ENCODE data around the gene FAM131B. TPM values are rescaled to one million over a fixed set of nuclear protein-coding genes. Genes with fewer than 3 reads are reported as not detected.

The FAM131B gene
- total RNA-seq, 1 donor from 2014 or later, result 111 TPM

- Mint-ChIP-seq H3K36me3 (ENCODE audit: unreplicated experiment) (peaks cover 8% of the 10 kb centered on the region), H3K27ac (ENCODE audit: unreplicated experiment) (no peak overlapping the region), H3K4me1 (ENCODE audit: low read depth, unreplicated experiment) (peaks cover 13% of the 10 kb centered on the region), H3K9me3 (ENCODE audit: unreplicated experiment) (peaks cover 9% of the 10 kb centered on the region), H3K4me3 (ENCODE audit: unreplicated experiment) (no peak overlapping the region), H3K27me3 (ENCODE audit: unreplicated experiment) (peaks cover 5% of the 10 kb centered on the region)
- TF ChIP-seq, protein P1, sequence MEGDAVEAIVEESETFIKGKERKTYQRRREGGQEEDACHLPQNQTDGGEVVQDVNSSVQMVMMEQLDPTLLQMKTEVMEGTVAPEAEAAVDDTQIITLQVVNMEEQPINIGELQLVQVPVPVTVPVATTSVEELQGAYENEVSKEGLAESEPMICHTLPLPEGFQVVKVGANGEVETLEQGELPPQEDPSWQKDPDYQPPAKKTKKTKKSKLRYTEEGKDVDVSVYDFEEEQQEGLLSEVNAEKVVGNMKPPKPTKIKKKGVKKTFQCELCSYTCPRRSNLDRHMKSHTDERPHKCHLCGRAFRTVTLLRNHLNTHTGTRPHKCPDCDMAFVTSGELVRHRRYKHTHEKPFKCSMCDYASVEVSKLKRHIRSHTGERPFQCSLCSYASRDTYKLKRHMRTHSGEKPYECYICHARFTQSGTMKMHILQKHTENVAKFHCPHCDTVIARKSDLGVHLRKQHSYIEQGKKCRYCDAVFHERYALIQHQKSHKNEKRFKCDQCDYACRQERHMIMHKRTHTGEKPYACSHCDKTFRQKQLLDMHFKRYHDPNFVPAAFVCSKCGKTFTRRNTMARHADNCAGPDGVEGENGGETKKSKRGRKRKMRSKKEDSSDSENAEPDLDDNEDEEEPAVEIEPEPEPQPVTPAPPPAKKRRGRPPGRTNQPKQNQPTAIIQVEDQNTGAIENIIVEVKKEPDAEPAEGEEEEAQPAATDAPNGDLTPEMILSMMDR (IDR thresholded peaks at IDR 0.05; ENCODE audit: partially characterized antibody, unreplicated experiment), result no peak
- no peak for DNase-seq
These were observed 16.5 kb downstream of the FAM131B start for GRCh38 chr7:143346018-143346417.

GRCh38 chr7:143345428-143345900 lies 17.0 kb downstream of the FAM131B start:
- no peak overlapping the region for H3K27ac Mint-ChIP-seq (ENCODE audit: unreplicated experiment)
- peak; percentile 77 for DNase-seq
- TF ChIP-seq, protein P1 (IDR thresholded peaks at IDR 0.05; ENCODE audit: partially characterized antibody, unreplicated experiment), result peak; percentile 27
- peaks cover 9% of the 10 kb centered on the region for H3K9me3 Mint-ChIP-seq (ENCODE audit: unreplicated experiment)
- peak overlapping the region; percentile 85 for H3K4me3 Mint-ChIP-seq (ENCODE audit: unreplicated experiment)
- peaks cover 5% of the 10 kb centered on the region for H3K27me3 Mint-ChIP-seq (ENCODE audit: unreplicated experiment)
- H3K4me1 Mint-ChIP-seq (ENCODE audit: low read depth, unreplicated experiment), result peaks cover 12% of the 10 kb centered on the region
- H3K36me3 Mint-ChIP-seq (ENCODE audit: unreplicated experiment), result peaks cover 8% of the 10 kb centered on the region

DNA sequence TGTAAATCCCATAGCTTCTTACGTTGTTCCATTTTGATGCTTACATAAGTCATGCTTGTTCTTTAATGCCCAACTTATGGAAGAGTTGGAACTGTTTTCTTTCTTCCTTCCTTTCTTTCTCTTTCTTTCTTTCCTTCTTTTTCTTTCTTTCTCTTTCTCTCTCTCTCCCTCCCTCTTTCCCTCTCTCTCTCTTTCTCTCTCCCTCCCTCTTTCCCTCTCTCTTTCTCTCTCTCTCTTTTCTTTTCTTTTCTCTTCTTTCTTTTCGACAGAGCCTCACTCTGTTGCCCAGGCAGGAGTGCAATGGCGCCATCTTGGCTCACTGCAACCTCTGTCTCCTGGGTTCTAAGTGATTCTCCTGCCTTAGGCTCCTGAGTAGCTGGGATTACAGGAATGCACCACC lies 18.9 kb downstream of the FAM131B start:
- Mint-ChIP-seq H3K36me3 (ENCODE audit: unreplicated experiment) (peaks cover 8% of the 10 kb centered on the region), H3K4me3 (ENCODE audit: unreplicated experiment) (no peak overlapping the region), H3K27me3 (ENCODE audit: unreplicated experiment) (no peaks in the 10 kb centered on the region), H3K9me3 (ENCODE audit: unreplicated experiment) (no peaks in the 10 kb centered on the region), H3K27ac (ENCODE audit: unreplicated experiment) (no peak overlapping the region), H3K4me1 (ENCODE audit: low read depth, unreplicated experiment) (peaks cover 3% of the 10 kb centered on the region)
- DNase-seq, result no peak
- TF ChIP-seq, protein P1 (IDR thresholded peaks at IDR 0.05; ENCODE audit: partially characterized antibody, unreplicated experiment), result no peak

- TF ChIP-seq, protein P1 (IDR thresholded peaks at IDR 0.05; ENCODE audit: partially characterized antibody, unreplicated experiment), result no peak
These were observed 20.7 kb downstream of the FAM131B start for GRCh38 chr7:143341842-143342241.

DNA sequence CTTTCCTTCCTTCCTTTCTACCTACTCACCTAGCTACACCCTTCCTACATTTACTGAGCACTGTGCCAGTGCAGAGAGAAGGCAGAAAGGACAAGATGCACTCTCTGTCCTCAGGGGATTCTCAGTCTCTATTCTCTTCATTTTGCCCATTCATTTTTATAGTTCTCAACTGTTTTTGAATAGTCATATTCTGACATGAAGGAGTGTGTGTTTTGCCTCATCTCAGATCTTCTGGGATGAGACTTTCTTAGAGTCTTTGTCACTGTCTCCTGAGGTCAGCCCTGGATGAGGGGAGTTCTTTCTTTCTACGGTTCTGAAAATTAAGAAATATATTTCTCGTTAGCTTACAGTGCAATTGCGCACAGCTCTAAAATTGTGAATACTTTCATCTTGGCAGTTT lies 25.3 kb downstream of the FAM131B start:
- H3K4me3 Mint-ChIP-seq (ENCODE audit: unreplicated experiment), result no peak overlapping the region
- TF ChIP-seq, protein P1 (IDR thresholded peaks at IDR 0.05; ENCODE audit: partially characterized antibody, unreplicated experiment), result no peak

More at GRCh38 chr7:143341842-143342241, 20.7 kb downstream of the FAM131B start:
- no peak overlapping the region for H3K27ac Mint-ChIP-seq (ENCODE audit: unreplicated experiment)
- H3K4me3 Mint-ChIP-seq (ENCODE audit: unreplicated experiment), result no peak overlapping the region
- DNase-seq, result no peak
- H3K9me3 Mint-ChIP-seq (ENCODE audit: unreplicated experiment), result no peaks in the 10 kb centered on the region
- peaks cover 3% of the 10 kb centered on the region for H3K4me1 Mint-ChIP-seq (ENCODE audit: low read depth, unreplicated experiment)
- H3K27me3 Mint-ChIP-seq (ENCODE audit: unreplicated experiment), result no peaks in the 10 kb centered on the region
- peaks cover 2% of the 10 kb centered on the region for H3K36me3 Mint-ChIP-seq (ENCODE audit: unreplicated experiment)

More for the DNA sequence above, 25.3 kb downstream of the FAM131B start:
- no peak for DNase-seq
- no peaks in the 10 kb centered on the region for H3K36me3 Mint-ChIP-seq (ENCODE audit: unreplicated experiment)
- H3K27me3 Mint-ChIP-seq (ENCODE audit: unreplicated experiment), result no peaks in the 10 kb centered on the region
- no peaks in the 10 kb centered on the region for H3K9me3 Mint-ChIP-seq (ENCODE audit: unreplicated experiment)
- no peaks in the 10 kb centered on the region for H3K4me1 Mint-ChIP-seq (ENCODE audit: low read depth, unreplicated experiment)
- no peak overlapping the region for H3K27ac Mint-ChIP-seq (ENCODE audit: unreplicated experiment)

Measured in glutamatergic neuron (in vitro differentiated cells).